Kidney capillary endothelial cell (primary cell): Measurements from ENCODE around the gene SLC16A11.
"Not testable (repeated sequence)": the region's sequence is repeated elsewhere in the genome, so short reads cannot be mapped to it uniquely, and the experiment has no call there.

Experiments used
- DNase-seq: peaks from one replicate; pipeline ENCODE4 v3.0.0-alpha.2; 2018; ENCODE audit warnings: low spot score

The SLC16A11 gene

GRCh38 chr17:7005716-7006115 is 38.2 kb downstream of the SLC16A11 start:
- no peak for DNase-seq

GRCh38 chr17:7004398-7005253 is 39.3 kb downstream of the SLC16A11 start:
- DNase-seq, result peak; percentile 67

- DNase-seq, result no peak
Measured at GRCh38 chr17:7003745-7004144, 40.1 kb downstream of the SLC16A11 start.

- no peak for DNase-seq
Measured at GRCh38 chr17:7002288-7003047, 41.4 kb downstream of the SLC16A11 start.

- DNase-seq, result peak; percentile 45
Measured at GRCh38 chr17:7001318-7001961, 42.5 kb downstream of the SLC16A11 start.

GRCh38 chr17:6998855-6999508 is 44.9 kb downstream of the SLC16A11 start:
- DNase-seq, result no peak

GRCh38 chr17:6997171-6997570 is 46.7 kb downstream of the SLC16A11 start:
- no peak for DNase-seq

- DNase-seq, result no peak
Measured at GRCh38 chr17:6996256-6997011, 47.5 kb downstream of the SLC16A11 start.

- DNase-seq, result no peak
Measured at GRCh38 chr17:6995500-6996255, 48.2 kb downstream of the SLC16A11 start, which contains the start of gene ALOX12. Gene ALOX12, plus strand, starts transcription at chr17:6996049. Its CDS starts 69 bp downstream, at chr17:6996118.

- DNase-seq, result no peak
Measured at GRCh38 chr17:6994666-6995256, 49.1 kb downstream of the SLC16A11 start.

GRCh38 chr17:6994118-6994598 is 49.7 kb downstream of the SLC16A11 start:
- no peak for DNase-seq

GRCh38 chr17:6993613-6994056 is 50.3 kb downstream of the SLC16A11 start:
- DNase-seq, result not testable (repeated sequence)
